GM12891 (cell line): ENCODE data around the gene BCO2.

Experiments used
- PAX5 ChIP-seq: IDR thresholded peaks from 2 replicates; pipeline ENCODE4 v1.6.1; 2011; ENCODE audit warnings: low read length, moderate library complexity, mild to moderate bottlenecking; ENCODE audit not compliant: insufficient read depth, severe bottlenecking
- POLR2A ChIP-seq: IDR thresholded peaks from 2 replicates; pipeline ENCODE4 v1.6.1; 2011; ENCODE audit warnings: low read depth, low read length, control low read depth
- POLR2AphosphoS5 ChIP-seq: IDR thresholded peaks from 2 replicates; pipeline ENCODE4 v1.6.1; 2011; ENCODE audit warnings: low read depth, low read length, control low read depth
- SPI1 ChIP-seq: IDR thresholded peaks from 2 replicates; pipeline ENCODE4 v1.6.1; 2011; ENCODE audit warnings: low read depth, low read length, control low read depth
- TAF1 ChIP-seq: IDR thresholded peaks from 2 replicates; pipeline ENCODE4 v1.6.1; 2011; ENCODE audit warnings: low read depth, low read length, control low read depth

DNA sequence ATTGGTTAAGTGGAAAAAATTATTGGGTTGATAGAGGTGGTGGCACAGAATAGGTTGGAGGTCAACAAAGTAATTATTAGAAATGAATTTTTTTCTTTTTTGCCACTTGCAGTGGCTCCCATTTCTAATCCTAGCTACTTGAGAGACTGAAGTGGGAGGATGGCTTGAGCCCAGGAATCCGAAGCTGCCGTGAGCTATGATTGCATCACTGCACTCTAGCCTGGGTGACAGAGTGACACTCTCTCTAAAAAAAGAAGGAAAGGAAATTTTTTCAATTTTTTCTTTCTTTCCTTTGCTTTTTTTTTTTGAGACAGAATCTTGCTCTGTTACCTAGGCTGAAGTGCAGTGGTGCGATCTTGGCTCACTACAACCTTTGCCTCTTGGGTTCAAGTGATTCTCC, 2.2 kb upstream of the BCO2 start:
- TF ChIP-seq POLR2A (no peak), POLR2AphosphoS5 (no peak), SPI1 (no peak), TAF1 (no peak), PAX5 (no peak)
